NT2/D1 (cell line): ENCODE data around the gene FGD4.

Source experiments
- SUZ12 ChIP-seq: IDR thresholded peaks from 2 replicates; pipeline ENCODE4 v1.6.1; 2011; ENCODE audit not compliant: insufficient read length, insufficient read depth; ENCODE audit errors: extremely low read depth
- YY1 ChIP-seq: IDR thresholded peaks from 2 replicates; pipeline ENCODE4 v1.6.1; 2011; ENCODE audit not compliant: insufficient read length, insufficient read depth
- ZNF274 ChIP-seq: IDR thresholded peaks from 2 replicates; pipeline ENCODE4 v1.6.1; 2011; ENCODE audit warnings: mild to moderate bottlenecking, low read depth, low read length

DNA sequence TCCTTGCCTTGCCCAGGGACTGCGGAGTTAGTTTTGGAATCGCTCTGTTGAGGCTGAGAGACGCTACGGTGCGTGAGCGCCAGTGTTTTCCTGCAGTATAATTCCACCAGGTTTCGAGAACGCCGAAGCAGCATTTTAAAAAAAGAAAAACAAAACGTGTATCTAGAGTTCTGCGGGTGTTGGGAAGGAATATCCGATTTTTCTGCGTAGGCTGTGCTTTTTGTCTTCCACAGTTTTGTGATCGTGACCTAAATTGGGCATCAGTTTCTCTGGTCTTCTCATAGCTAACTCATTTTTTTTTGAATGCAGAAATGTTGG lies 280.5 kb downstream of the FGD4 start:
- no peak for TF ChIP-seq ZNF274
- TF ChIP-seq SUZ12: no peak
- no peak for TF ChIP-seq YY1
